HG02852 (cell line): ENCODE measurements around the gene TNNC1.
A peak's percentile ranks its signal among the peaks of the same experiment; 100 is the strongest.

Experiments
- ATAC-seq: cut with Tn5 transposase; IDR thresholded peaks from one replicate; pipeline ENCODE4 v1.9.1; 2021; ENCODE audit warnings: mild to moderate bottlenecking, moderate library complexity; ENCODE audit not compliant: unreplicated experiment

TNNC1 gene

DNA sequence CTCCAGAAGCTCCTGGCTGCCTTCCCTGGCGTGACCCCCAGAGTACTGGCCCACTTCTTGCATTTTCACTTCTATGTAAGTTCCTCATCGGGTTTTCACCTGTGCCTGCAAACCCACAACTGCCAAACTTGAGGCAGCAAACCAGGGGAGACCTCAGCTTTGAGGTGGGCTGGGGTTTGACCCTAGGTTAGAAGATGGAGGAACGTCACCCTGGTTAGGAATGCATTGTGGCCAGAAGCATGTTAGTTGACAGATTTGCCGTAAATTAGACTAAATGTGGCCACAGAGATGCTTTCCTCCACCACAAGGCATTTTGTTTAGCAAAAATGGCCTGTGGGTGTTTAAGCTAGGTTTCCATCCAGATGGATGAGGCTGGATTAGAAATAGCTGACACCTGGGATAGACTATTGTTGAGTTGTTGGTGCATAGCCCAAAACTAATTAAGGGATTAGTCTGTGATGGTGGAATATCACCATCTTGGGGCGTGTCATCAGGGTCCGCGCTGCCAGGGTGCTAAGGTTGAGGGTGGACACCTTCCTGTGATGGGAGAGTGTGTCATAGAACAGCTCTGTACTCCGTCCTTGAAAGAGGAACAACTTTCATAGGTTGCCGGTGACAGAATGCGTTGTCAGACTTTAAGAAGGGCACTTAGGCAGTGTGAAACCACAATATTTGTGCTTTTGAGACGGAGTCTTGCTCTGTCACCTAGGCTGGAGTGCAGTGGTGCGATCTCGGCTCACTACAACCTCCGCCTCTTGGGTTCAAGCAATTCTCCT is 5.1 kb upstream of the TNNC1 start:
- no peak for ATAC-seq

DNA sequence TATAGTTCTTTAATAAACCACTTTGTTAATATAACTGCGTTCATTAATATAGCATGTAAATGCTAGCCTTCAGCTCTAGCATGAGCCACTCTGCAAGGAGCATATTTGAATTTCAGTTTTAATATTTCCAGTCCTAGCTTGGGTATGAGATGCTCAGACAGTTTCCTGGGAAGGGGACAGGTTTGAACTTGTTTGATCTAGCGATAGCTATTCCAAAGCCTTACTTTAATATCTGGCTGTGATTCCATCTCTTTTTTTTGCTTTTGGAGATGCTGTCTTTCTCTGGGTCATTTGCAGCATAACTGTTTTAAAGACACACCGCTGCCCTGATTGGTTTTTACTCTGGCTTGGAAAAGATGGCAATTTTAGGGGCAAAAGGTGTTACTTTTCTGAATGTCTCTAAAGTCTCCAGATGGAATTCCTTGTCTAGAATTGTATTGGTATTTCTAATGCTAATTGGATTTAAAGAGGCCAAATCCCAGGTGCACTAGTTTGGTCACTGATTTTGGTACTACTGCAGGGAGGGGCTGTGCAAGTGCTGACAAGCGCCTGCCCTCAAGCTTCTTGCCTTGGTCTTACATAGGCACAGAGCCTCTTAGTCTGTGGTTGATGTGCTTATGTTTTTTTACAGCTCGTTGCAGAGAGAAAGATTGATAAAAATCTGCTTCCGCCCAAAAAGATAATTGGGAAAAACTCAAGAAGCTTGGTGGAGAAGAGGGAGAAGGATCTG is 4.4 kb upstream of the TNNC1 start:
- no peak for ATAC-seq

- no peak for ATAC-seq
These were observed 3.0 kb upstream of the TNNC1 start for GRCh38 chr3:52456800-52457183.

DNA sequence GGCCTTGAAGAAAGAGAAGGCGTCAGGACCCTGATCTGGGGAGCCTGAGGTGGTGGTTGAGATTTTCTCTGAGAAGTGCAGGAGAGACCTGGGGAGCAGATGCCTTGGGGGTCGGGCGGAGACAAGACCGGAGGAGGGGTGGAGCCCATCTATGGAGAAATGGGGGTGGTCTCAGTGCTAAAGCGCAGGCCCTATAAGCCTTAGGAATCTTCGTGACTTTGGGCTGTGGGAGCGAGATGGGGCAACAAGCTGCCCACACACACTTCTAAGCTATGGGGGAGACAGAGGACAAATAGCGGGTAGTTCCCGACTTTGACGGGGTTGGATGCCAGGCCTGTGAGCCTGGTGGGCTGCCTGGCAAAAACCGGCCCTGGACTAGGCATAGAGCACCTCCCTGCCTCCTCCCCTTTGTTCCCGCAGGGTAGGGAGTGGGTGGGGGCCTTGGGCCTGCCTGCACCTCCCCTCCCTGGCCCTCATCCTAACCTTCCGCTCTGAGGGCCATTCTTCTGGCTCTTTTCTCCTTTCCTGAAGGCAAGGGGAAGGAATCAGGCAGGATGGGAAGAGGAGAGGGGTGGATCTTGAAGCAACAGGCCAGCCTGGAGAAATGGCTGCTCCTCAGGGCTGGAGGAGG is 2.4 kb upstream of the TNNC1 start:
- no peak for ATAC-seq

GRCh38 chr3:52455283-52456168 is 1.7 kb upstream of the TNNC1 start, which contains the start of gene NISCH:
NISCH (plus strand) TSS chr3:52455604; CDS start chr3:52455642, 38 bp downstream.
- ATAC-seq, result peak; percentile 77

DNA sequence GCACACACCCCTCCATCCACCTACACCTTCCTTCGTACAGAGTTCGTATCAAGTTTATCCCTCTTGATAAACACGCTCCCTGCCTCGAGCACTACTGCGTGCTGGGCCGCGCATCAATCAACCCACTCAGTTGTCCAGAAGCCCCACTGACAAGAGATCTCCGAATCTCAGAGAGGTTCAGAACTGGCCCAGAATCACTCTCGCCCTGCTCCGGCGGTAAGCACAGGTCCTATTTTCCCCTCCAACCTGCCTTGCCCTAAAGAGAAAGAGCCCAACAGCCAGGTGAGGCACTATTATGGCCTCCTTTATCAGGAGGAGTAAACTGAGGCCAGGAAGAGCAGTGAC is 1.1 kb upstream of the TNNC1 start:
- ATAC-seq, result no peak

DNA sequence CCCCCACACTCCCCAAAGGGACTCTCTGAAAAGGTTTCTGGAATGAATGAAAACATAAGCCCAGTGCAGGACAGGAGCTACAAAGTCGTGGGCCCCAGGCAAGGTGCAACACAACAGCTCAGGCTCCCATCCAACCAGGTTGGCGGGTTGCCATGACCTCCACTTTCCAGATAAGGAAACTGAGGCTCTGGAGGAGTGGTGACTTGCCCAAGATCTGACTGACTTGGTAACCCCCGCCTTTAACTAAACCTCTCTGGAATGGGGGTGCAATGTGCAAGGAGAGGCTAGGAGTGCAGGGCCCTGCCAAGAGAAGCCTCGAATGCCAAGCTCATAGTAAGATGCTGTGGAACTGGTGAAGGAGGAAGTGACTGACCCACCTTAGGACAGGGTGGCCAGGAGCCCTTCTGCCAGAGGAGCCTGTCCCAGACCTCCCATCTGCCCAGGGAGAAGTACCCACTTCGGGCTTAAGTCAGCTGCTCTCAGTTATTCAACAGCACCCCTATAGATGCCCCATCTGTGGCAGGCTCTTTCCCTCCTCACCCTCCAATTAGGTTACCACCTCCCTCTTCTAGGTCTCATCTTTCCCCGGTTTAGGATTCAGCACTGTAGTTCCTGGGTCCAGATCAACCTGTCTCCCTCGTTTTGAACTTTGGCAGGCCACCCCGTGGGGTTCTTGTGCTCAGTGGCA is 553 bp upstream of the TNNC1 start:
- no peak for ATAC-seq

GRCh38 chr3:52452570-52453221 is 1.1 kb downstream of the TNNC1 start:
- ATAC-seq, result no peak

DNA sequence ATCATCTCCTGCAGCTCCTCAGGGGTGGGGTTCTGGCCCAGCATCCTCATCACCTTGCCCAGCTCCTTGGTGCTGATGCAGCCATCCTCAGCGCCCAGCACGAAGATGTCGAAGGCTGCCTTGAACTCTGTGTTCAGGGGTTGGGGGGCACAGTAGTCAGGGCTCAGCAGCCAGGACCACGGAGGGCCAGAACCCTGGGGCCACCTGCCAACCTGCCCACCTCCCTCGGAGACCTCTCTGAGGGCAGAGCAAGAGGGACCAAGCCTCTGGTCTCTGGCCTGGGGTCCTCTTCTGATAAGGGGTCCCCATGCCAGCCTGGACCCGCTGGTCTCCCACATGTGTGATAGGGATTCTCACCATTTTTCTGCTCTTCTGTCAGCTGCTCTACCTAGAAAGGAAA is 1.7 kb downstream of the TNNC1 start:
- ATAC-seq, result no peak

GRCh38 chr3:52451237-52452083 is 2.4 kb downstream of the TNNC1 start:
- ATAC-seq, result no peak

DNA sequence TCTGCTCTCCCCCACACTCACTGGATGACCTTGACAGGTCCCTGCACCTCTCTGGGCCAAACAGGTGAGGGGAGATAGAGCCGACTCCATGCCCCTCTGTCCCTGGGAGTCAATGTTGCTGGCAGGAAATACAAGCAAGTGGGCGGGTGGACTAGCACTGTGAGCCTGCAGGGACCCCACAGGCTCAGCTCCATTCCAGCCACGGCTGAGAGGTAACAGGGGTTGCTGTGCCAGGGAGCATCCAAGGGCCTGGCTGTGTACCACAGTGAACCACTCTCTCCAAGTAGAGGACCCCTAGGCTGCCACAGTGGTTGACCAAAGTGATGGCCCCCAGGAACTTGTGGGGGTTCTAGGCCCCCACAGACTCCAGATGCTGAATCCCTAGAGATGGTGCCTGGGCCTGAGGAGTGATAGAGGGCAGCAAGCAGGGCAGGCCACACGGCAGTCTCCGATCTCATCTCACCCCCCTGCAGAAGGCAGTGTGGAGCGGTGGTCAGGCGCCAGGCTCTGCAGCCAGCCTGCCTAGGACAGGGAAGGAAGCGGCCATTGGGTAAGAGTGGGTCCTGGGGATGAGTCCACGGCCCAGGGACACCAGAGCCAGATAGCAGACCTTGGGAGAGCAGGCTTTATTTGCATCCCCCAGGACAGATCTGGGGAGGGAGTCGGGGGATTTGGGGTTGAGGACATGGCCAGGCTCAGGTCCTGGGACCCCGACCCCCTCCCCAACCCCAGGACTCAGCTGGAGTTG is 3.2 kb downstream of the TNNC1 start:
- ATAC-seq, result no peak

- no peak for ATAC-seq
These were observed 6.1 kb downstream of the TNNC1 start for GRCh38 chr3:52447512-52448355.

GRCh38 chr3:52446631-52447511 is 7.0 kb downstream of the TNNC1 start:
- ATAC-seq, result peak; percentile 61

DNA sequence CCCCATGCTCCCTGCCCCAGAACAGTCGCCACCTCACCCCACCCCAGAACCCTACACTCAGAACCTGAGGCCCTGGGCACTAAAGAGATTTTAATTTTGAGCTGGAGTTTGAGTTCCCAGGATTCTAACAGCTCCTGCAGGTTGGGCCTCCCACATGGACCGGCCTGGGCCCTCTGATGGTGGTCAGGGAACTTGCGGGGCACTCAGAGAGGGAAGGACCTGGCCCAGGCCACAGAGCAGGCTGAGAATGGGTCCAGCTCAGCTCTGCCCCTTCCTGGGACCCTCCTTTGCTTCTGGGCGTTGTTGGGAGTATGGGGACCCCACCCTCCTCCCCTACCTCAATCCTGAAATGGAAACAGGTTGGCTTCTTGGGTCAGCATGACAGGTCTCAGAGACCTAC is 7.8 kb downstream of the TNNC1 start:
- no peak for ATAC-seq

DNA sequence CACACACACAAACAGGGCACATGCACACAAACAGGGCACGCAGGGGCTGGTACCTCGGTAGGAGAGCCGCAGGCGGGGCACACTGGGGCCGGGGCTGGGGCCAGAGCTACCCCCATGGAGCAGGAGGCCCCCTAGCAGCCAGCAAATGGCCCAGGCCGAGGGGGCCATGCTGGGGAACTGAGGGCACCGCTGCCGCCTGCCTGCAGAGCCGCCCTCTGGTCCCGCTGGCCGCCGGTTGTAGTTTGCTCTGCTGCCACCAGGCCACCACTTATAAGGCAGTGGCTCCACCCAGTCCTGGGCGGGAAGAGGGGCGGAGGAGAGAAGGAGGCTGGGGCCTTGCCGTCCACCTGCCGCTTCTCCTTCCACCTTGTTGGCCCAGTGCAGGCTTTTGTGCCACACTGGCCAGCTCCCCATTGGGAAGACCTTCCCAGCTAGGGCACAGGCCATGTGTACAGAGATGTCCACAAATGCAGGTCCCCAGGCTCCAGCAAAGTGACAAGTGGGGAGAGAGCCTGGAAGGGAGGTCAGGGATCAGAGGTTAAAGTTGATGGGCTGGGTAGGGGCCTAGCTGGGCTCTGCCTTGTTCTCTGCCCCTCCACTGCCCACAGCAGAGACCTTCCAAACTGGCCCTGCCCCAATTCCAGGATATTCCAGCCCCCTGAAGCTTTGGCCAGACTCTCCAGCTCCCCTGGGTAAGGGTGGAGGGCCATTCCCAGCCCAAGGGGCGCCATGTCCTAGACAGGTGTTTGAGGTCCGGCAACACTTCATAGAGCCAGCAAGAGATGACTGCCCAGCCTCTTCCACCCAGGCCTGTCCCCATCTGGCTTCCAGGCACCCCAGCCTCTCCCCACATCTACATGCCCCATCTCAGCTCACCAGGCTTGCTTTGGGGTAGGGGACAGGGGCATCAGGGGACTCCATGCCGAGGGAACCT is 8.7 kb downstream of the TNNC1 start, which contains the start of gene SEMA3G:
TSS of gene SEMA3G (minus strand) at position 244 of the 934 bp plus-strand sequence. CDS start at position 168, 76 bp downstream.
- peak; percentile 64 for ATAC-seq
